Tibial nerve (tissue), 4 donors: ENCODE results near the gene CCDC85C. TPM values are rescaled to one million over a fixed set of nuclear protein-coding genes. Genes with fewer than 3 reads are reported as not detected.

ENCODE experiments used
- DNase-seq, 2 donors: peaks; one replicate each; pipeline ENCODE4 v3.0.0-alpha.2; 2019; ENCODE audit warnings: low spot score in 2 of 2
- H3K27ac ChIP-seq, 4 donors: fragments of 200-600 bp; sonication (generic) in 3 of 4; one replicate each; pipeline ENCODE4 v1.5.1; 2017 to 2019; ENCODE audit warnings: mild to moderate bottlenecking in 1 of 4
- H3K27me3 ChIP-seq, 2 donors: fragments of 200-600 bp; sonication (generic) in 1 of 2; one replicate each; pipeline versions ENCODE4 v1.5.1 to v1.6.0; 2017 to 2019
- H3K36me3 ChIP-seq, 3 donors: fragments of 200-600 bp; sonication (generic); one replicate each; pipeline ENCODE4 v1.5.1; 2018 to 2019
- H3K4me1 ChIP-seq, 4 donors: fragments of 200-600 bp; sonication (generic) in 3 of 4; one replicate each; pipeline ENCODE4 v1.5.1; 2017 to 2019
- H3K4me3 ChIP-seq, 4 donors: fragments of 200-600 bp; sonication (generic) in 3 of 4; one replicate each; pipeline ENCODE4 v1.5.1; 2017 to 2019; ENCODE audit warnings: mild to moderate bottlenecking in 1 of 4, moderate library complexity in 1 of 4
- H3K9me3 ChIP-seq, 4 donors: fragments of 200-600 bp; sonication (generic) in 3 of 4; one replicate each; pipeline ENCODE4 v1.5.1; 2017 to 2019
- EP300 ChIP-seq, 2 donors: sonication (generic); formaldehyde crosslinking; IDR thresholded peaks; one replicate each; pipeline ENCODE4 v1.6.1; 2017; ENCODE audit warnings: antibody characterized with exemption in 2 of 2, mild to moderate bottlenecking in 1 of 2
- POLR2A ChIP-seq, 2 donors: fragments of 450-650 bp; IDR thresholded peaks; one replicate each; pipeline ENCODE4 v1.6.1; 2017; ENCODE audit warnings: antibody characterized with exemption in 2 of 2, mild to moderate bottlenecking in 2 of 2, moderate library complexity in 2 of 2
- WGBS, 2 donors: methylation state at CpG; one replicate each; pipeline ENCODE4 v1.1.5; 2018; 5-methylcytosine and 5-hydroxymethylcytosine counted together
- total RNA-seq, 4 donors: library from RNA; depleted of rRNA; stranded (reverse); fragments of >200 nt; gene quantifications; one replicate each; pipeline ENCODE4 v1.1.0, GENCODE V29; 2016
- TF ChIP-seq, protein P1 (sequence below), 5 experiments: fragments of 200-600 bp in 3 of 5; fragments of 450-650 bp in 2 of 5; sonication (generic) in 3 of 5; IDR thresholded peaks; one replicate each; pipeline ENCODE4 v1.5.1; 2016 to 2019; ENCODE audit warnings: antibody characterized with exemption in 5 of 5, mild to moderate bottlenecking in 3 of 5, moderate library complexity in 2 of 5

Gene CCDC85C
- total RNA-seq, 4 donors from 2014 or later = 0.60 to 4.6 (median 1.8) TPM

DNA sequence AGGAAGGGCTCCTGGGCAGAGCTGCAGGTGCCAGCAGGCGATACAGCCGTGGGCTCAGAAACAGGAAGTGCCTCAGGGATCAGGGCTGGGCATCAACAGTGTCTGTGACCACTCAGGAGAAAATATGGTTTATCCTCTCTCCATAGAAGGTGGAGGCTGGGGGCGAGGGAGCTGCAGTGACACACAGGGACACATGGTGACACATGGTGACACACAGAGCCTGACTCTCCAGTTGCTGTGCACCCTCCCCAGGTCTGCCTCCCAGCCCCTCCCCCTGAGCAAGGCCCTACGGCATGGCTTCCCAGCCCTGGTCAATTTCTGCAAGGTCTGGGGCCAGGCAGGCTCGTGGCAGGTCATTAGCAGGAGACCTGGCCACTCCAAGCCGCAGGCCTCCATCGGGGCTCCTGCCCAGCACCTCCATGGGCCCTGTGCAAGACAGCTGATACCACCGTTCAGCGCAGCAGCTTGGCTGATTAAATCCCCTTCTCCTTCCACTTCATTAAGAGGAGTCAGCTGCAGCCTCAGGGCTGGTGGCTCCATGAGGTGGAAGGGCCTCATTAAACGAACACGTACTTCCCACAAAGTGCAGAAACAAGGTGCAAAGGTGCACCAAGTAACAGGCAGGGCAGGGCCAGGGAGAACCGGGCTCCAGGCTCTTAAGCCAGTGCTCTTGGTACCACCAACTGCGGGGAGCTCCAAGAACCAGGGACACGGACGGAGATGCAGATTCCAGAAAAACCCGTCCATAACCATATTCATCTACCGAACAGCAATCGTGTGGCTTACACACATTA lies 62.1 kb downstream of the CCDC85C start:
- no peak for TF ChIP-seq EP300 (IDR thresholded peaks at IDR 0.05)
- TF ChIP-seq, protein P1, sequence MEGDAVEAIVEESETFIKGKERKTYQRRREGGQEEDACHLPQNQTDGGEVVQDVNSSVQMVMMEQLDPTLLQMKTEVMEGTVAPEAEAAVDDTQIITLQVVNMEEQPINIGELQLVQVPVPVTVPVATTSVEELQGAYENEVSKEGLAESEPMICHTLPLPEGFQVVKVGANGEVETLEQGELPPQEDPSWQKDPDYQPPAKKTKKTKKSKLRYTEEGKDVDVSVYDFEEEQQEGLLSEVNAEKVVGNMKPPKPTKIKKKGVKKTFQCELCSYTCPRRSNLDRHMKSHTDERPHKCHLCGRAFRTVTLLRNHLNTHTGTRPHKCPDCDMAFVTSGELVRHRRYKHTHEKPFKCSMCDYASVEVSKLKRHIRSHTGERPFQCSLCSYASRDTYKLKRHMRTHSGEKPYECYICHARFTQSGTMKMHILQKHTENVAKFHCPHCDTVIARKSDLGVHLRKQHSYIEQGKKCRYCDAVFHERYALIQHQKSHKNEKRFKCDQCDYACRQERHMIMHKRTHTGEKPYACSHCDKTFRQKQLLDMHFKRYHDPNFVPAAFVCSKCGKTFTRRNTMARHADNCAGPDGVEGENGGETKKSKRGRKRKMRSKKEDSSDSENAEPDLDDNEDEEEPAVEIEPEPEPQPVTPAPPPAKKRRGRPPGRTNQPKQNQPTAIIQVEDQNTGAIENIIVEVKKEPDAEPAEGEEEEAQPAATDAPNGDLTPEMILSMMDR (IDR thresholded peaks at IDR 0.05) = no peak
- no peak for TF ChIP-seq POLR2A (IDR thresholded peaks at IDR 0.05)
- DNase-seq = no peak
- H3K4me3 ChIP-seq = no peak overlapping the region
- no peaks in the 10 kb centered on the region for H3K9me3 ChIP-seq
- no peaks in the 10 kb centered on the region for H3K36me3 ChIP-seq
- no peaks in the 10 kb centered on the region for H3K27me3 ChIP-seq
- no peak overlapping the region for H3K27ac ChIP-seq
- 80 to 89% methylated on average over 16 to 18 of the region's 18 CpGs for WGBS, 2 donors
- no peaks in the 10 kb centered on the region for H3K4me1 ChIP-seq

DNA sequence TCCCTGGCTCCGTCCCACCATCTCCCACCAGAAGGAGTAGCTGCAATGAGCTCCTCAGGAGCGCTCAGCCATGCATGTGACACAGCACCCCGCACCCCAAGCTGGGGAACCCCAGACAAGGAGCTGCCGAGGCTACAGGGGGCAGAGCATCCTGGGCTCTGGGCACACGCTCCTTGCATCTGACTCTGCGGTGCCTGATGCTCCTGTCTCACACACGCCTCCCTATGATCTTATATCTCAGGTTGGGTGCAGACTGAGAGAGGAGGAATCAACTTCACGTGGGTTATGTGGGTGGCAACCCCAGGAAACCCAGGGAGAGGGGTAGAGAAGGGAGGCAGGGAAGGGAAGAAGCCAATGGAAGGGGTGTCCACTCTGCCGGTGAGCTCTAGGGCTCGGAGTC lies 62.8 kb downstream of the CCDC85C start:
- Histone ChIP-seq H3K27me3 (no peaks in the 10 kb centered on the region), H3K4me1 (no peaks in the 10 kb centered on the region), H3K27ac (no peak overlapping the region), H3K4me3 (no peak overlapping the region), H3K9me3 (no peaks in the 10 kb centered on the region), H3K36me3 (no peaks in the 10 kb centered on the region)
- 81% methylated on average over 9 to 10 of the region's 10 CpGs for WGBS, 2 donors
- no peak for DNase-seq
- TF ChIP-seq POLR2A (IDR thresholded peaks at IDR 0.05) = no peak
- TF ChIP-seq EP300 (IDR thresholded peaks at IDR 0.05) = no peak
- TF ChIP-seq, protein P1 (IDR thresholded peaks at IDR 0.05) = no peak

DNA sequence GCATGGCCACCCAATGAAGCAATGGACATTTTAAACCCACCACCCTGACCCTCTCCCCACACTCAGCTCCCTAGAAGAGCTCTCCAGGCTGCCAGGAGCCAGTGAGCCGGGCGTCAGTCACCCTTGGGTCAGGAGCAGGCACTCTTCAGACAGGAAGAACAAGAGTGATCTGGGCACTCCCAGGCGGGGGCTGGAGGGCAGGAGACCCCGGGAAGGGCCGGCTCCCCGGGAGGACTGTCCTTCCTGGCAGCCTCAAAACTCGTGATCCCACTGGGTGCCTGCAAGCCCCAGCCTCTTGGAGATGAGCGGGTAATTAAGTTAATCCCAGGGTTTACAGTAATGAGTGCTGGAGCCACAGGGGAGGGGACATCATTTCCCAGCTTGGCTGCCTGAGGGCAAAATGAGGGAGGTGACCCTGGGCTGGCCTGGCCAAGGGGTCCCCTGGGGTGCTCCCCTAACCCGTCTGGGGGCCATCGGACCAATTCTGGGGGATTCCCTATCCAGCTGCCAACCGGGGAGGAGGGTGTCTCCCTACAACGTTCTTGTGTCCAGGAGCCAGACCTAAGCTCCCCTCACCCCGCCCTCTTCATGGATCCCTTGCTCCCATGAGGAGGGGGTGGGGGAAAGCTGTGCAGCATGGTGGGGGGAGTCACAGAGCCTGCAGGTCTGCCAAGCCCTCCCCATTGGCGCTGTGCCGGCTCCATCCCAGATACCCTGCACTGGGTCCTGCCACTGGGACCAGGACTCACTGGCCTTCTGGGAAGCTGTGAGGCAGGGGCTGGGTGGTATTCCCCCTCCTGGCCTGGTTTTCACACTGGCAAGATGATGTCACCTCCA lies 63.6 kb downstream of the CCDC85C start:
- no peak overlapping the region for H3K27ac ChIP-seq
- 46 to 57% methylated on average over 15 of the region's 15 CpGs for WGBS, 2 donors
- no peaks in the 10 kb centered on the region for H3K36me3 ChIP-seq
- H3K9me3 ChIP-seq = no peaks in the 10 kb centered on the region
- TF ChIP-seq POLR2A (IDR thresholded peaks at IDR 0.05) = no peak
- TF ChIP-seq, protein P1 (IDR thresholded peaks at IDR 0.05) = no peak
- TF ChIP-seq EP300 (IDR thresholded peaks at IDR 0.05) = no peak
- H3K4me3 ChIP-seq = no peak overlapping the region
- H3K4me1 ChIP-seq = no peaks in the 10 kb centered on the region
- DNase-seq = no peak
- H3K27me3 ChIP-seq = no peaks in the 10 kb centered on the region

DNA sequence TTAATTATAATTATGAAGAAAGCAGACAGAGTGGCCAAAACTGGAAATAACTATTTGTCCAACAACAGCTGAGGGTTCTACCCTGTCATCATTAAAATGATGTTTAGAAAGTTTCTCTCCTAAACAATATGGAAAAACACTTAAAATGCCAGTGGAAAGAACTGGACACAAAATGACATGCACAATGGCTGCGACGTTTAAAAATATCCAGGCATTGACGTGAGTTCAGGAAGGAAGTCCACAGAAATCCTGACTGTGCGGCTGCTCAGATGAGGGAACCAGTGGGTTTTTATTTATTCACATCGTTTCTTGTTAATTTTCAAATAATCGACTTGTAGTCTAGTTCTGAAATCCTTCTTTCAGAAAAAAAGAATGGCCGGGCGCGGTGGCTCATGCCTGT lies 64.5 kb downstream of the CCDC85C start:
- H3K4me3 ChIP-seq = no peak overlapping the region
- H3K36me3 ChIP-seq = no peaks in the 10 kb centered on the region
- WGBS, 2 donors = 69 to 72% methylated on average over 9 of the region's 9 CpGs
- TF ChIP-seq EP300 (IDR thresholded peaks at IDR 0.05) = no peak
- no peak for TF ChIP-seq POLR2A (IDR thresholded peaks at IDR 0.05)
- TF ChIP-seq, protein P1 (IDR thresholded peaks at IDR 0.05) = no peak
- H3K27me3 ChIP-seq = no peaks in the 10 kb centered on the region
- H3K27ac ChIP-seq = no peak overlapping the region
- no peaks in the 10 kb centered on the region for H3K4me1 ChIP-seq
- DNase-seq = no peak
- H3K9me3 ChIP-seq = no peaks in the 10 kb centered on the region

DNA sequence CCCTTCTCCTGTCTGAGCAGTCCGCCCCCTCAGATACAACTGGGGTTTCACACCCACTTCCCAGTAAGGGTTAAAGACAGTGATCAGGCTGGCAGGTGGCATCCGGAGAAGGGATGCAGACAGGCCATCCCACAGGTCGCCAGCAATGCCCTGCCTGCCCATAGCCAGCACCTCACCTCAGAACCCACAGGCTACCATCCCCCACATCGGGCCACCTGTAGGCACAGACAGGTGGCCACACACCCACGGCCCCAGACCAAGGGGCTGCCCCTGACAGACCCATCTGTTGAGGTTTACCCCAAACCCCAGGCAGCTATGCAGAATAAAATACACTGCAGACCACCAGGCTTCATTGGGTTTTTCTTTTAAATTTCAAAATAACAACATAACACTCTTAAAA lies 65.3 kb downstream of the CCDC85C start:
- H3K27ac ChIP-seq = no peak overlapping the region
- H3K27me3 ChIP-seq = no peaks in the 10 kb centered on the region
- WGBS, 2 donors = 47 to 65% methylated on average over 5 of the region's 5 CpGs
- TF ChIP-seq, protein P1 (IDR thresholded peaks at IDR 0.05) = no peak
- TF ChIP-seq EP300 (IDR thresholded peaks at IDR 0.05) (no peak), POLR2A (IDR thresholded peaks at IDR 0.05) (no peak)
- H3K9me3 ChIP-seq = no peaks in the 10 kb centered on the region
- H3K4me1 ChIP-seq = no peaks in the 10 kb centered on the region
- H3K36me3 ChIP-seq = no peaks in the 10 kb centered on the region
- DNase-seq = no peak
- no peak overlapping the region for H3K4me3 ChIP-seq
